ENCODE results near the gene SUGP2.

The SUGP2 gene

GRCh38 chr19:18996351-18996750, 37.0 kb downstream of the SUGP2 start:
- no peak for DNase-seq (ENCODE audit: low read depth in 2 of 2)
- no peak overlapping the region for H3K4me3 ChIP-seq (replicated peaks in 1 of 2; ENCODE audit: low read depth in 2 of 2, low read length in 2 of 2)
- no peak for TF ChIP-seq CTCF (IDR thresholded peaks at IDR 0.05; ENCODE audit: low read depth, low read length)

GRCh38 chr19:18995804-18996241, 37.5 kb downstream of the SUGP2 start:
- peak; percentile 82 for TF ChIP-seq CTCF (IDR thresholded peaks at IDR 0.05; ENCODE audit: low read depth, low read length)
- peak; percentile 89 to 93 for DNase-seq (ENCODE audit: low read depth in 2 of 2)

GRCh38 chr19:18993115-18993514, 40.2 kb downstream of the SUGP2 start:
- no peak overlapping the region for H3K4me3 ChIP-seq (replicated peaks in 1 of 2; ENCODE audit: low read depth in 2 of 2, low read length in 2 of 2)
- TF ChIP-seq CTCF (IDR thresholded peaks at IDR 0.05; ENCODE audit: low read depth, low read length), result no peak
- DNase-seq (ENCODE audit: low read depth in 2 of 2), result no peak

More at GRCh38 chr19:18995804-18996241, 37.5 kb downstream of the SUGP2 start:
- no peak overlapping the region for H3K4me3 ChIP-seq (replicated peaks in 1 of 2; ENCODE audit: low read depth in 2 of 2, low read length in 2 of 2)

- DNase-seq (ENCODE audit: low read depth in 2 of 2), result no peak
- H3K4me3 ChIP-seq (replicated peaks in 1 of 2; ENCODE audit: low read depth in 2 of 2, low read length in 2 of 2), result no peak overlapping the region
- no peak for TF ChIP-seq CTCF (IDR thresholded peaks at IDR 0.05; ENCODE audit: low read depth, low read length)
Measured at GRCh38 chr19:18992696-18993095, 40.6 kb downstream of the SUGP2 start.

- no peak for TF ChIP-seq CTCF (IDR thresholded peaks at IDR 0.05; ENCODE audit: low read depth, low read length)
- no peak overlapping the region for H3K4me3 ChIP-seq (replicated peaks in 1 of 2; ENCODE audit: low read depth in 2 of 2, low read length in 2 of 2)
- no peak for DNase-seq (ENCODE audit: low read depth in 2 of 2)
Measured at GRCh38 chr19:18991468-18991867, 41.8 kb downstream of the SUGP2 start.

GRCh38 chr19:18991006-18991405, 42.3 kb downstream of the SUGP2 start:
- TF ChIP-seq CTCF (IDR thresholded peaks at IDR 0.05; ENCODE audit: low read depth, low read length), result no peak
- no peak for DNase-seq (ENCODE audit: low read depth in 2 of 2)
- H3K4me3 ChIP-seq (replicated peaks in 1 of 2; ENCODE audit: low read depth in 2 of 2, low read length in 2 of 2), result no peak overlapping the region

GRCh38 chr19:18990128-18990708, 43.1 kb downstream of the SUGP2 start:
- DNase-seq (ENCODE audit: low read depth in 2 of 2), result no peak
- TF ChIP-seq CTCF (IDR thresholded peaks at IDR 0.05; ENCODE audit: low read depth, low read length), result no peak
- H3K4me3 ChIP-seq (replicated peaks in 1 of 2; ENCODE audit: low read depth in 2 of 2, low read length in 2 of 2), result no peak overlapping the region

Measured in cardiac fibroblast (primary cell).